Parathyroid adenoma (tissue), 2 donors: ENCODE results near the gene VCAN.

ENCODE experiments used
- H2AFZ ChIP-seq: fragments of 300-600 bp; sonication (generic); one replicate; pipeline ENCODE4 v1.7.0; 2017; ENCODE audit warnings: antibody characterized with exemption, mild to moderate bottlenecking
- H3K27ac ChIP-seq: fragments of 300-600 bp; sonication (generic); one replicate; pipeline ENCODE4 v1.7.0; 2017
- H3K27me3 ChIP-seq: fragments of 300-600 bp; sonication (generic); one replicate; pipeline ENCODE4 v1.7.0; 2017; ENCODE audit warnings: low read length; ENCODE audit not compliant: control insufficient read depth, insufficient read depth
- H3K36me3 ChIP-seq: fragments of 300-600 bp; sonication (generic); one replicate; pipeline ENCODE4 v1.7.0; 2017; ENCODE audit warnings: low read length; ENCODE audit not compliant: control insufficient read depth, insufficient read depth
- H3K4me1 ChIP-seq: fragments of 300-600 bp; sonication (generic); one replicate; pipeline ENCODE4 v1.7.0; 2017; ENCODE audit warnings: control low read depth
- H3K4me2 ChIP-seq: fragments of 300-600 bp; sonication (generic); one replicate; pipeline ENCODE4 v1.7.0; 2017; ENCODE audit warnings: low read length
- H3K4me3 ChIP-seq: fragments of 300-600 bp; sonication (generic); one replicate; pipeline ENCODE4 v1.7.0; 2017; ENCODE audit warnings: low read depth, low read length
- H3K79me2 ChIP-seq: fragments of 300-600 bp; sonication (generic); one replicate; pipeline ENCODE4 v1.7.0; 2017; ENCODE audit warnings: control low read depth
- H3K9ac ChIP-seq: fragments of 300-600 bp; sonication (generic); one replicate; pipeline ENCODE4 v1.7.0; 2017; ENCODE audit warnings: mild to moderate bottlenecking
- H3K9me3 ChIP-seq: fragments of 300-600 bp; sonication (generic); one replicate; pipeline ENCODE4 v1.7.0; 2017; ENCODE audit warnings: low read length; ENCODE audit not compliant: control insufficient read depth
- TF ChIP-seq, protein P1 (sequence below): fragments of 300-600 bp; sonication (generic); IDR thresholded peaks from one replicate; pipeline ENCODE4 v1.7.0; 2017; ENCODE audit warnings: antibody characterized with exemption, mild to moderate bottlenecking
- donor health status: primary hyperparathyroidism.

VCAN gene

DNA sequence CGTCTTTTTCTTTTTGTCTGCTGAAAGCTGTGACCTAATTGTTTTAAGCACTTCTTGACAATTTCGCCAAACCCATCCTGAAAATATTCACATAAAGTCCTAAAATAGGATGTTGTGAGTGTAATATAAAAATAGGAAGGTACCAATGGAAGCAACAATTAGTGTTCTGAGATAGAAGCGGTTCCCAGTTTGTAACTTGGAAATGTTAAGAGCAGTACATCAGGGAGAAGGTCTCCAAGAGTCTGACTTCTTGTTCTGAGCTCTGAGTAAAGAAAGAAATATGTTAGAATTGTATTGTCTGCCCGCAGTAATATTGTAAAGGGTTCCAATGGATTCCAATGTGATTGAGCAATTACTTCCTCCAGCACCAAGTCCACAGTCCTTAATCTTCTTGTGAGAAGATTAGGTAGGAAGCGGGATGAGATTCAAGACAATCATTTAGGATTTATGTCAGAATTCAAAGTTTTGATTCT is 3.9 kb downstream of the VCAN start:
- Histone ChIP-seq H3K79me2 (no peaks in the 10 kb centered on the region), H3K27me3 (no peaks in the 10 kb centered on the region), H3K27ac (no peak overlapping the region), H3K4me1 (peaks cover 2% of the 10 kb centered on the region), H3K36me3 (no peaks in the 10 kb centered on the region), H3K4me3 (no peak overlapping the region), H3K9ac (no peak overlapping the region), H3K4me2 (no peak overlapping the region), H2AFZ (no peak overlapping the region), H3K9me3 (no peaks in the 10 kb centered on the region)
- TF ChIP-seq, protein P1, sequence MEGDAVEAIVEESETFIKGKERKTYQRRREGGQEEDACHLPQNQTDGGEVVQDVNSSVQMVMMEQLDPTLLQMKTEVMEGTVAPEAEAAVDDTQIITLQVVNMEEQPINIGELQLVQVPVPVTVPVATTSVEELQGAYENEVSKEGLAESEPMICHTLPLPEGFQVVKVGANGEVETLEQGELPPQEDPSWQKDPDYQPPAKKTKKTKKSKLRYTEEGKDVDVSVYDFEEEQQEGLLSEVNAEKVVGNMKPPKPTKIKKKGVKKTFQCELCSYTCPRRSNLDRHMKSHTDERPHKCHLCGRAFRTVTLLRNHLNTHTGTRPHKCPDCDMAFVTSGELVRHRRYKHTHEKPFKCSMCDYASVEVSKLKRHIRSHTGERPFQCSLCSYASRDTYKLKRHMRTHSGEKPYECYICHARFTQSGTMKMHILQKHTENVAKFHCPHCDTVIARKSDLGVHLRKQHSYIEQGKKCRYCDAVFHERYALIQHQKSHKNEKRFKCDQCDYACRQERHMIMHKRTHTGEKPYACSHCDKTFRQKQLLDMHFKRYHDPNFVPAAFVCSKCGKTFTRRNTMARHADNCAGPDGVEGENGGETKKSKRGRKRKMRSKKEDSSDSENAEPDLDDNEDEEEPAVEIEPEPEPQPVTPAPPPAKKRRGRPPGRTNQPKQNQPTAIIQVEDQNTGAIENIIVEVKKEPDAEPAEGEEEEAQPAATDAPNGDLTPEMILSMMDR = no peak

DNA sequence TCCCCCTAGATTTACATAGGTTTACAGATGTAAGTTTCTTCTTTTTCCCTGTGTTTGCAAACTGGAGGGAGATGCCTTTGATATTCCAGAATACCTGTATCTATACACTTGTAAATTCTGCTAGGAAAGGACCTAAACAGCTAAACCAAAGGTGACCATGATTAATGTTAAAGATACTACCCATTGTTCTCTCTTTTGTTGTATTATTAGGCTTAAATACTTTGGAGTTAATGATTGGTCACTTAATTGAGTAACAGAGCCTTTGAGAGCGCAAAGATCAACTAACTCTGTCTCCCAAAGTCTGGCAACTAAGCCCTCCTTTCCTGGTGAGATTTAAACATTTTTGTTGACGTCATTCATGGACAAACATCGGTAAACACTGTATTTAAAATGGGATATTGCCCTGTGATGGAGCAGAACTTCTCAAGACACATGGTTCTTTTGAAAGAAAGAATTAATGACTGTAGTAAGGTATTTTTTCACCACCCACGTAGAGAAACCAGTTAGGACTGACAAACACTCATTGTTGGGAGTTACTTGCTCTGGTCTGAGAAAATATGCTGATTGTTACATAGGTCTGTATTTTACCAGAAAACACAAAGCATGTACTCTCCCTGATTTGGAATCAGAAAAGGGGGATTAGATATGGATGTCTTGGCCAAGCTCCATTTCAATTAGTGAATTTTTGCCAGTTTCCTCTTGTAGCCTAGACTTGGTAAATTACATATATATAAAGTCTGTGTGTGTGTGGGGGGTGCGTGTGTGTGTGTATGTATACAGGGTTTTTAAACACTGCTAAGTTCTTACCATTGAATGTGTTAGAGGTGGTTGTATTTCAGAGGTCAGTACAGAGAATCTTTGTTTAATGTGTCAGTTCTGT is 4.6 kb downstream of the VCAN start:
- TF ChIP-seq, protein P1 = no peak
- peaks cover 2% of the 10 kb centered on the region for H3K4me1 ChIP-seq
- H3K9ac ChIP-seq = no peak overlapping the region
- no peak overlapping the region for H3K4me2 ChIP-seq
- H2AFZ ChIP-seq = no peak overlapping the region
- no peaks in the 10 kb centered on the region for H3K79me2 ChIP-seq
- H3K36me3 ChIP-seq = no peaks in the 10 kb centered on the region
- no peak overlapping the region for H3K27ac ChIP-seq
- no peak overlapping the region for H3K4me3 ChIP-seq
- H3K9me3 ChIP-seq = no peaks in the 10 kb centered on the region
- no peaks in the 10 kb centered on the region for H3K27me3 ChIP-seq

DNA sequence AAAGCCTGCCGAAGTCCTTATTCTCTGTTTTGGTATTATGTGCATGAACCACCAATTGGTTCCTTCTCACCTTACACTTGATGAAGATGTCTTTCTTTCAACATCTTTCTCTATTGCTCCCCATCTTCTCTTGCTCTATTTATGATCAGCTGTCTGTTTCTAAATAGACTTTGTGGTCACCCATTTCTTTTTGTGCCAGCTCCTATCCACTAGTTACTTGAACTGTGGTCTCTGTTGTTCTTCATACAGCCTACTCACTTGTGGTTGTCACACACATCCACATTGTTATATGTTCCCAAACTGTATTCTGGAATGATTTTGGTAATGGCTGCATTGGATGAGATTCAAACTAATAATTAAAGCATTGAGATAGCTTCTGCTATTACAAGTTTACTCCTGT is 11.4 kb downstream of the VCAN start:
- Histone ChIP-seq H2AFZ (no peak overlapping the region), H3K4me3 (no peak overlapping the region), H3K4me1 (no peaks in the 10 kb centered on the region), H3K36me3 (no peaks in the 10 kb centered on the region), H3K9ac (no peak overlapping the region), H3K27ac (no peak overlapping the region), H3K4me2 (no peak overlapping the region), H3K9me3 (no peaks in the 10 kb centered on the region), H3K27me3 (no peaks in the 10 kb centered on the region), H3K79me2 (no peaks in the 10 kb centered on the region)
- TF ChIP-seq, protein P1 = no peak

DNA sequence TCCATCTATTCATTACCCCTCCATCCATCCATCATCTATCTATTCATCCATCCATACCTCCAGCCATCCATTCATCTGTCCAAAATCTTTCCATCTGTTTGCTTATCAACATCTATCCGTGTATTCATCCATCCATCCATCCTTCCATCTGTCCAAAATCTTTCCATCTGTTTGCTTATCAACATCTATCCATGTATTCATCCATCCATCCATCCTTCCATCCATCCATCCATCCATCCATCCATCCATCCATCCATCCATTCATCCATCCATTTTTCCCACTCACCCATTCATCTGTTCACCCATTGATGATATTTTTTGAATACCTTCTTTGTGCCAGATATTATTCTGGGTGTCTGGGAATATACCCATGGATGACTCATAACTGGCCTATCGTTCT is 12.8 kb downstream of the VCAN start:
- TF ChIP-seq, protein P1 = no peak
- H3K4me2 ChIP-seq = no peak overlapping the region
- no peaks in the 10 kb centered on the region for H3K9me3 ChIP-seq
- H3K36me3 ChIP-seq = no peaks in the 10 kb centered on the region
- no peaks in the 10 kb centered on the region for H3K79me2 ChIP-seq
- H3K4me3 ChIP-seq = no peak overlapping the region
- no peak overlapping the region for H2AFZ ChIP-seq
- no peak overlapping the region for H3K9ac ChIP-seq
- no peak overlapping the region for H3K27ac ChIP-seq
- H3K27me3 ChIP-seq = no peaks in the 10 kb centered on the region
- H3K4me1 ChIP-seq = no peaks in the 10 kb centered on the region

DNA sequence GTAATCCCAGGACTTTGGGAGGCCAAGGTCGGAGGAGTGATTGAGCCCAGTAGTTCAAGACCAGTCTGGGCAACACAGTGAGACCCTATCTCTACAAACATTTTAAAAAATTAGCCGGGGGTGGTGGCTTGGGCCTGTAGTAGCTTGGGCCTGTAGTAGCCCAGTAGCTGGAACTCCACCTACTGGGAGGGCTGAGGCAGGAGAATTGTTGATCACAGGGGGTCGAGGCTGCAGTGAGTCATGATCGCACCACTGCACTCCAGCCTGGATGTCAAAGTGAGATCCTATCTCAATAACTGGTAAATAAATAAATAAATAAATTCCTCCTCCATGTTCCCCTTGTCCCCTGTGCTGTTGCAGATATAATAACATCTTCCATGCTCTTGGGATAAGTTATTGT is 14.3 kb downstream of the VCAN start:
- TF ChIP-seq, protein P1 = no peak
- Histone ChIP-seq H3K4me3 (no peak overlapping the region), H2AFZ (no peak overlapping the region), H3K4me2 (no peak overlapping the region), H3K4me1 (no peaks in the 10 kb centered on the region), H3K9me3 (no peaks in the 10 kb centered on the region), H3K79me2 (no peaks in the 10 kb centered on the region), H3K27me3 (no peaks in the 10 kb centered on the region), H3K27ac (no peak overlapping the region), H3K36me3 (no peaks in the 10 kb centered on the region), H3K9ac (no peak overlapping the region)
